Stimulated activated CD4-positive, alpha-beta T cell treated with anti-CD3 and anti-CD28 coated beads, Interleukin-2, amount 100 ng/mL, for 24 hours (primary cell): ENCODE data around the gene GPC3.

ENCODE experiments used
- DNase-seq, 2 donors: peaks; one replicate each; pipeline ENCODE4 v3.0.0-alpha.2; 2020

GPC3 gene

DNA sequence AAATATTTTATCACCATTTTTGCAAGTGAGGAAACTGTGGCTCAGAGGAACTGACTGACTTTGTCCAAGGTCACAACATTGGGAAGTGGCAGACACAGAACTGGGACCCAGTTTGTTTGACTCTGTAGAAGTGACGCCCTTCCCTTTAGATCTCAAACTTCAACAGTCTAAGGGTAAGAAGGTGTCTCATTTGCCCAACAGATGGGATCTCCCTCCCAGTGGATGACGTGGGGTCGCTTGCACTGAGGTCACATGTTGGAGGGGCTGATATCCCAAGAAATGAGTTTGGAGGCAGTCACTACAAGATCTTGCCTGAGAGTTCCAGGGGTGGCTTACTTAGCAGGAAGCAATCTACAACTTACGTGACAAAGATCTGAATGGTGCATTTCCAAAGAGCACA lies 397.6 kb downstream of the GPC3 start:
- DNase-seq, result no peak

DNA sequence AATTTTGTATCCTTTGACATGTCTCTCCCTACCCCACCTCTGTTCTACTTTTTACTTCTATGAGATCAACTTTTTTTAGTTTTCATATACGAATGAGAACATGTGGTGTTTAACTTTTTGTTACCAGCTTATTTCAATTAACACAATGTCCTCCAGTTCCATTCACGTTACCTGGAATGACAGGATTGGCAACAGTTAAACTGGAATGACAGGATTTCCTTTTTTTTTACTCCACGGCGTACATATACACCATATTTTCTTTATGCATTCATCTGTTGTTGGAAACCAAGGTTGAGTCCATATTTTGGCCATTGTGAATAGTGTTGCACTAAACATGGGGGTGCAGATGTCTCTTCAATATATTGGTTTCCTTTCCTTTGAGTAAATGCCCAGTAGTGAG lies 398.3 kb downstream of the GPC3 start:
- DNase-seq, result no peak

DNA sequence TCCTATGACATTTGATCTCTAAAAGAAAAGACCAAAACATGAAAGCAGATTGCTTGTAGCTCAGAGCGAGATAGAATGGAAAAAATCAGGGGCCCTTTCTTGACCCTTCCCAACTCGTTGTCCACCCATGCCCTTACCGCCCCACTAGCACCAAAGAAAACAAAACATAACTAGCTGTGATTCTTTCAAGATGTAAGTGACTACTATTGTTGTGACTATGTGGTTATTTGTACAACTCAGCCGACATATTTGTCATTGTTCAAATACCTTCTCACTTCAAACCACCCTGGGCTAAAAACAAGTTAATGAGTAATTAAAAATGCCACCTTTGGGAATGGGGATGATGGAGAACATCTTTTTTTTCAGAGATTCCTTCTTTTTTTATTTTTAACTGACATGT lies 399.0 kb downstream of the GPC3 start:
- DNase-seq, result no peak

DNA sequence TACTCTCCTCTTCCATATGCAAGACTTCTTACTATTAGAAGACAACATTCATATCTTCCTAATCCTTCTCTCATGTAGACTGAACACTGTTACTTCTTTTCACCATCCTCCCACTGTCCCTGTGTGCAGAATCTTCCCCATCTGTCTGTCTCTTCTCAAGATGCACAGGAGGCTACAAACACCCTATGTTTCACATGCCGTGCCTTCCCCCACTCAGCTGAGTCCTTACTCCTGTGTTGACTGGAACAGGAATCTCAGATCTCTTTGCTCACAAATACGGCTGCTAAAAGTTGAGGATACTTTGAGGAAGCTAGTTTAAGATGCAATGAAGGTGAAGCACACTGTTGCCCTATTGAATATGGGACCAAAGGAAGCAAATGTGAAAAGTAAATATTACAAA lies 401.6 kb downstream of the GPC3 start:
- DNase-seq, result no peak

DNA sequence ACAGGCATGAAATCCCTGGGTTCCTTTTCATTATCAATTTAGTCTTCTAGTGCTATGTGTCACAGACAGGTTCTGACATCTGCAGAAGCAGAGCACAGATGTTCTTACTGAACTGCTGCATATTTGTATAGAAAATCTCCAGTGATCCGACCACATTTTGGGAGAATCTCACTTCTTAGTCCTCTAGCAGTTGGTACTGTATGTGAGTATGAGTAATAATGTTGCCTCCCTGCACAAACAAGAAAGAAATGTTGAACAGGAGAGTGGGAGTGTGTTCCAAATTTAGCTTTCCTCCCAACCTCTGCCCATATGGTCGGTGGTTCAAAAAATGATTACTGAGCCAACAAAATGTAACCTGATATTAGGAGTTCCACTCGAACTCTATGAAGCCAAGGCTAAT lies 404.8 kb downstream of the GPC3 start:
- DNase-seq, result no peak

DNA sequence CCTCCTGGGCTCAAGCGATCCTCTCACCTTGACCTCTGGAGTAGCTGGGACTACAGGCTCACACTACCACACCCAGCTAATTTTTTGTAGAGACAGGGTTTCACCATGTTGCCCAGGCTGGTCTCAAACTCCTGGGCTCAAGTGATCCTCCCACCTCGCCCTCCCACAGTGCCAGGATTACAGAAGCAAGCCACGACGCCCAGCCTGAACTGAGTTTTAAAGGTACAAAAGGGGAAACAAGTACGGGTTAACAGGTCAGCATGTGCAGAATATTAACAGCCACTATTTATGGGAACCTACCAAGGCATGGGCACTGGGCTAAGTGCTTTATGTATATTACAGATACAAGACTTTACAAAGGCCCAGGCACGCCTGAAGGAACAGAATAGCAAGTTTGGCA lies 405.8 kb downstream of the GPC3 start:
- no peak for DNase-seq

DNA sequence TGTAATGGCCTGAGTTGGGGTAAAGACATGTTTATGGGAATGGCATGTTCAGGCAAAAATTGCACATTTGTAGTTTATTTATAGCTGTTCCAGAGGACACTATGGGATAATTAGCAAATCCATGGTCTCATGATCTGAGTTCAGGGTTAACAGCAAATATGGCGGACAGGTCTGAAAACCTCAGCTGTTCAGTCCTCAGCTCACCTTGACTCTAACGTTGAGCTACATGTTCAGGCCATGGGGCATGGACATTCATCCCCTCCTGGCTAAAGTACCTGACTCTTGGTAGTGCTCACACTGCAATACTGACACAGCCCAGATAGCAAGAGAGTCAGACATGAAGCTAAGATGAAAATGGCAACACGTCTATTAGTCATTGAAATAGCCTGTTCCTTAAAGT lies 408.5 kb downstream of the GPC3 start:
- no peak for DNase-seq

DNA sequence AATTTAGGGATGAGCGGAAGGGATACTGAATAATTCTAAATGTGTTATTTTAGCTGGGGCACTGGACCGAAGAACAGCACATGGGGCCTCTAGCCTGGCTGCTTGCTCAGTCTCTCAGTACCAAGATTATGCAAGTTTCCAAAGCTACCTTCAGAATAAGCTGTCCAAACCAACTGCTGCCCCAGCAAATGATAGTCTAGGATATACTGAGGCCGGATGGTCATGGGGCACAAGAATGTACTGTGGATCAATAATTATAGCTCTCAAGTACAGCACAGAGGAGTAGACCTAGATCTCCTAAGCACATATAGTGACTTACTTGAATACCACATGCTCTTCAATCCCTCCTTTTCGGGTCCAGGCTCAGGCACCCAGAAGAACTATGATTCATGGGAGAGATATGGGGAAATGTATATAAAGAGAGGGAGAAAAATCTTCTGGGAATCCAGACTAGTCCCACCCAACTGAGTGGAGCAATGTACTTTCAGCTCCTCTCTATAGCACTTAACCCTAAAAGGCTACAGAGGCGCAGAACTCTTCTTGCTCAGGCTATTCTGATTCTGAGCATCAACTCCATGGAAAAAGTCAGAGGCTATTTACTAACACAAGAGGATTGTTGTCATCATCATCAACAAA lies 409.8 kb downstream of the GPC3 start:
- DNase-seq, result no peak

DNA sequence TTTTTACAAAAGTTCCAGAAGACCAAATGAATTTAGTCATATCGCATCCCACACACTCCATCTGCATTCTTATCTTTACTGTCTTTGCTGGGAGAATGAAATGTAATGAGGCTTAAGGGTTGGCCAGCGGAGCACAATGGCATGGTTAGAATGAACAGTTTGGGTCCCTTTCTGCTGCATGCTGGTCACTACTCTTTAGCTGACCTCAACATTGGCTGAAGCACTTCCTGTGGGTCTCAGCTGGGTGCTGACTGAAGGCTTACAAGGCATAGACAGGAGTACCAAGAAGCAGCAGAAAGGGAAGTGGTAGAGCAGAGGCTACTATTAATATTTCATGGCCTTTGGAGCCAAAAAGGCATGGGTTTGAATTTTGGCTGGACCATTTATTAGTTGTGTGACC lies 410.7 kb downstream of the GPC3 start:
- DNase-seq, result no peak

DNA sequence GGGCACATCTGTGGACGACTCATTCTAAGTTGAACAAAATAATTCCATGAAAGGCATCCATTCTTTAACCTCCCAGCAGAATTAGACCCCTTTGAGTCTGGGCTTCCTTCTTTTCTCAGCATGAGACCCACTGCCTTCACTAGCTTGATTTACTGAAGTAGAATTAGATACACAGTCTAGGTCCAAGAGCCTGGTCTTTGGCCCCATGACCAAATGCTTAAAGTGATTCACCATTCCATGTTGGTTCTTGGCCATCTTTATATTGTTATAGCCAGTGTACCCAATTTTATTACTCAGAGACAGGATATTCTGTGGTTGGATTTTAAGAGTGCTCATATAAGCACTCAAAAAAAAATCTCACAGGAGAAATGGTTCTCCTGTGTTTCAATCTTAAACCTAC lies 414.8 kb downstream of the GPC3 start:
- no peak for DNase-seq

DNA sequence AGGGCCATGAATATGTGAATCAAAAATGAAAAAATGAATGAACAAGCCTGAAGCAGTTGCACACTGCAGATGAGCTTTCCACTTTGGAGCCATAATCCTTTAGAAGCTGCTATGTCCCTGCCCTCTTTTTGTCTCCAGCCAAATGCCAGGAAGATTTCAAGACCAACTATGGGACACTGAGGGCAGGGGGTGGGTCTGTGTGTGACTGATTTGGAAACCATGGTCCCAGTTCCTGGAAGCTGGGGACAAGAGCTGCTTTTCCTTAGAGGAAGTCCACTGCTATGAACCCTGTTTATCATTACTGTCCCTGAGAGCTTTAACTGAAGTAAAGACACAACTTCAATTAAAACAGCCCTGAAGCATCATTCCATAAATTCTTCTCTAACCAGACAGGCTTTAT lies 416.2 kb downstream of the GPC3 start:
- DNase-seq, result no peak

DNA sequence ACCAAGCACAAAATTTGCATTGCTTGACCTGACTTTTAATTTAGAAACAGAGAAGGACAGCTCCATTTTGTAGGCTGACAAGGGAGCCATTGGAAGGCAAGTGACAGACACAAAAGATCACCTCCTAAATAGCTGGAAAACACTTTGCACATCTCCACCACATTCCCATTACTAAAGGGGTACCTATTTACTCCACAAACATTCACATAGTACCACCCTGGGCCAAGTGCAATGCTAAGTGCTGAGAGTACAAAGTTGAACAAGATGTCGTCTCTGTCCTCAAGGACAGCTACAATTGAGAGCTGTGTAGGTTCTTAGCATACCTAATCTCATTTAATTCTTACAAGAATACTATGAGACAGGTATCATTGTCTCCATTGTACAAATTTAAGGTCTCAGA lies 417.3 kb downstream of the GPC3 start:
- no peak for DNase-seq

DNA sequence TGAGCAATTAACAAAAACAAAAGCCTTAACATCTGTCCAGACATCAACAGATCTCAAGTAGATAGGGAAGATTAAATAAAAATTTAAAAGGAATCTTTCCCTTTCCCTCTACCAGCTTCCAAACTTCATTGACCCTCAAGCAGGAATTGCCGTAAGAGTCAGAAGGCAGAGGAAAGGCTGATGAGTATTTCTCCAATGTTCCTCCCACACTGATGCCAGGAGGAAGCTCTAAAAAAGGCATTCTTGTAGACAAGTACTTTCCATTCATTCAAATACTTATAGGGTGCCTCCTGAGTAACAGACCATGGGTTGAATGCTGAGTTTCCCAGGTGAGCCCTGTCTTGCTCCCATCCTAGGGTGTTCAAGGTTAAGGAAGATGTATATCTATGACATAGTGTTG lies 418.5 kb downstream of the GPC3 start:
- no peak for DNase-seq

DNA sequence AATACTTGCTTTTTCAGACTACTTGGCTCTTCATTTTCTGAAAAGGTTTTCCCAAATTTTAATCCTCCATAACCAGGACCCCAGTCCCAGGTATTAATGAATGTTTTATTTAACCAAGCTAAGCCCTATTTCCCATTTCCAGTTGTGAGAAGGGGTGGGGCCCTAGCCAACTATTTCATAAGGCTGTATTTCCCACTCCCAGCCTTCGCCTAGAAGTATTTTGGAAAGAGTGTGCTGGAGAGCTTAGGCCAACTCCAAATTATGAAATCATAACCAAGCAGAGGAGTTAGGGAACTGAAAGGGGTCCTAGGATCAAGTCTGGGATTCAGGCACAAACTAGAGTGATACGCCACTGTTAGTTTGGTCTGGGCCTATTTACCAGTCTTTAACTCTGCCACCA lies 421.7 kb downstream of the GPC3 start:
- no peak for DNase-seq

DNA sequence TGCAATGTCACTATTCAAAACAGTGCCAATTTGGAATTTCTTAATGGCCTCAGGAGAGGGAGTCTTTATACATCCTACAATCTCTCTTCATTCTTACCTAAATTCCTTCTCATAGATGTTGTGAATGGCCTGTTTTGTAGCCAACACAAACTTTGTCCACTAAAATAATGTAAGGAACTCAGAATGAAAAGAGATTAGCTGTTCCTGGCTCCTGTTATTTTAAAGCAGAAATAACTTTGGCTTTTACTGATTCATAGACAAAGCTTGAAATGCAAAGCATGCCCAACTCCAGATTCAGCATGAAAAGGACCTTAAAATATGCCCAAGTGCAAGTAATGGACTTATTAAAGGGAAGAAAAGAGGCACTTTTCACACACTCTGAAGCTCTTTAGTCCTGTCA lies 424.1 kb downstream of the GPC3 start:
- DNase-seq, result no peak

DNA sequence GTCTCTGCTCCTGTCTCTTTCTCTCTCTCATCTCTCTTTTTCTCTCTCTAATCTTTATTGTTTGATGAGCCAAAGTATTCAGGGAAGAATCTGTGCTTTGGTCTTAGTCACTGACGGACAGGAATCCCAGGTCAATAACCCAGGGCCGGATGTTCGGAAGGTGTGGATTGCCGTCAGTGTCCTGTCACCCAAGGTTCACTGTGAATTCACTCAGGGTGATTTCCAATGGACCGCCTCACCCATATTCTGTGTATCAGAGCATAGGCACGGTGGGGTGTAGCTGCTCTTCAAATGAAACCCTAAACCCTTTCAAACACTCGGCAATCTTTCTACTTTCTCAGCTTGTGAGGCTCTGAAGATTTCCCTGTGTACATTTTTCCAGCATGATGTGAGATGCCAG lies 425.5 kb downstream of the GPC3 start:
- no peak for DNase-seq

DNA sequence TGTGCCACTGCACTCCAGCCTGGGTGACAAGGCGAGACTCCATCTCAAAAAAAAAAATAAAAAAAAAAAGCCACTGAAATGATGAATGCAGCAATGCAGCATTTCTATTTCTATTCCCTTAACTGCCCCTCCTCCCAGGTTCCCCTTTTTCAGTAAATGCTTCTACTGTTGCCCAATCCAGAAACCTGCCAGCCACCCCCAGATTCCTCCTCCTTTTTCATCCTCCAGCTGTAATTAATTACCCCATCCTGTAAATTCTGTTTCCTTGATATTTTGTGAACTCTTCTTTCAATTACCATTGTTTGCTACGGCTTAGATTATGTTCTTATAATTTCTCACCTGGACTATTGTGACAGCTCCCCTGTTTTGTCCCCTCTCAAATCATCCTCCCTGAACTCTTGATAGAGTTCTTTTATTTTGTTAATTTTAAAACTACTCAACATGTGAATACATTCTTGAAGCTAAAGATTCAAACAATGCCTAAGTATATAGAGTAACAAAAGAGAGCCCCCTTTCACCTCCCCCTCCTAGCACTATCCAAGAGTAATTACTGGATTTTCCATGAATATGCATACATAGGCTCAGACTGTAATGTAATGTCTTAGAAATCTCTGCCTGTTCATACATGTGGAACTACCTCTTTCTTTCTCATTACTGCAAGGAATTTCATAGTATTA lies 429.5 kb downstream of the GPC3 start:
- no peak for DNase-seq

DNA sequence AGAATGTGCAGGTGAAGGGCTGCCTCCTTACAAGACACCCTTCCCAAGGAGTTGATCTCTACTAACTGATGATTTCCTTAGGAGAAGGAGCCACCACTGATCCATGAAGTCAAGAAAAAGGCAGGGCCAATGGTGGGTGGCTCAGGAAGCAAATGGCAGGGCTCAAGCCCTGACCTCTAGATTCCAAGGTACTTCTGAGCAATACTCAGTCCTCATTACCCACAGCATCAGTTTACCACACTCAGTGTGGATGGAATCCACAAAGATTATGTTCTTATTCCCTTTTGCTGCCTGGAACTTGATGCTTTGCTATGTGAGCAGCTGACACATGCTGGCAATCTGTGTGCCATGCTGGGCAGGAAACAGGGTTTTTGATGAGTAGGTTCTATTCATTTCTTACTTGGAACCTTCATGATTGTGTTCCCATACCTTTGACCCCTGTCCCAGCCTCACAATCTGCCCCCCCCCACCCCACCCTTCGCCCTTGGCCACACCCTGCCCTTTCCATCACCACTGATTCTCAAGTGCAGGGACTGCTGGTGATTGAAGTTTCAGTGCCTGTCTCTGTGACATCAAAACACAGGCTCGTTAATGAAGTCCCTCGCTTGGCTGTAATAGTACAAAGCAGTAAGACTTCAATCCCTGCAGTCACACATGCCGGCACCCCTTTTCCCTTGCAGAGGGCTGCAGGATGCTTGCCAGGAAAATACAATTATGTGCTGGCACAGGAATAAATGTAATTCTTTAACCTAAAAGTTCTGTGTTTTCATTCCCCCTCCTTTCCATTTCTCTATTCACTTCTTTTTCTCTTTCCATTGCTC lies 434.5 kb downstream of the GPC3 start:
- no peak for DNase-seq

DNA sequence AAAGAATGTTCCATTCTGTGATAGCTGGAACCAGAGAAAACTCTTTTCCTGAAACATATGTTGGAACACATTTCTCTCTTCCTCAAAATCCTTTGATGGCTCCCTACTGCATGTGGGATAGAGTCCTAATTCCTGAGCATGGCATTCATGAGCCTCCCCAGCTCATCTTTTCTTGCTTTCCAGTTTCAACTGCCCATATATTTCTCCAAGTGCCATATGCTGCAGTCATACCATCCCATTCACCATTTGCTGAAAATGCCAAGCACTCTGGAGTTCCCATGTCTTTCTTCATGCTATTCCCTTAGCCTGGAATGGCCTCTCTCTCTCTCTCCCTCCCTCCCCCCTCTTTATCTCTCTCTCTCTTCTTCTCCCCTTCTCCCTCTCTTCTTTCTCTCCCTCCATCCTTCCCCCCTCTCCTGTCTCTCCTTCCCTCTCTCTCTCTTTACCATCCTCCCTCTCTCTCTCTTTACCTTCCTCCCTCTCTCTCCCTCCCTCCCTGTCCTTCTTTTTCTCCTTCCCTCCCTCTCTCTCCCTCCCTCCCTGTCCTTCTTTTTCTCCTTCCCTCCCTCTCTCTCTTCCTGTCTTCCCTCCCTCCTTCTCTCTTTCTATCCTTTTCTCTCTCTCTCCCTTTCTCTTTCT lies 436.0 kb downstream of the GPC3 start:
- no peak for DNase-seq

DNA sequence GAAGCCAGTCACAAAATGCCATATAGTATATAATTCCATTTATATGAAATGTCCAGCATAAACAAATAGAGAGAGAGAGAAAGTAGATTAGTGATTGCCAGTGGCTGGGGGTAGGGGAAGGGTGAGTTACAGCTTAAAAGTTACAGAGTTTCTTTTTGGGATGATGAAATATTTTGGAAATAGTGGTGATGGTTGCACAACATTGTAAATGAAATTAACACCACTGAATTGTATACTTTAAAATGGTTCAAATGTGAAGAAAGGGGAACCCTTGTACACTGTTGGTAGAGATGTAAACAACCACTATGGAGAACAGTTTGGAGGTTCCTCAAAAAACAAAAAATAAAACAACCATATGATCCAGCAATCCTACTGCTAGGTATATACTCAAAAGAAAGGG lies 439.0 kb downstream of the GPC3 start:
- no peak for DNase-seq

DNA sequence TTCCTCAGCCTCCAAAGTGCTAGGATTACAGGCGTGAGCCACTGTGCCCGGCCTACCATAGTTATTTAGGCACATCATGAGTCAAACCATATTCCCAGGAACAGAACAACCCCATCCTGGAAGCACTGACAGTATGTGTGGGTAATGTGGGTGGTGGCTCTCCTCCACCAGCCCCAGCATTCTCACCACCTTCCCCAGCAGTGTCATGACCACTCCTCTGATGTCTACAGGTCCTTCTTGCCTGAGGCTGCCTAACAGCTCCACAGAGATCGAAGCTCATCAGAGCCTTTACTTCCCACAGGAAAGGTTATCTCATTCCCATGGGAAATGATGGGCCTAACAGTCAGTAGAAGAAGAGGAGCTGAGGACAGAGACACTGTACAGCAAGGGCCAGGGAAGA lies 440.6 kb downstream of the GPC3 start:
- DNase-seq, result no peak

DNA sequence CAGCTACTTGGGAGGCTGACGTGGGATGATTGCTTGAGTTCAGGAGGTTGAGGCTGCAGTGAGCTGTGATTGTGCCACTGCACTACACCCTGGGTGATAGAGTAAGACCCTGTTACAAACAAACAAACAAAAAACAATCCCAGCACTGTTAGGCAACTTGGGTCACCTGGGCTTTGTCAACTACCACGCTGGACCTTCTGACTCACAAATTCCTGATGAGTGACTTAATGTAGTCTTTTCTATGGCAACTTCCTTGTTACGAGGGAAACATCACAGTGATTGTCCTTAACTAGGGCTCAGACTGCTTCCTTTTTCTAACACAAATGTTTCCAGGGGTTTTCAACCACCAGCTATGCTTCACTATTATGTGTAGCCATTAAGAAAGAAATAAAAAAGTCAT lies 441.3 kb downstream of the GPC3 start:
- no peak for DNase-seq

DNA sequence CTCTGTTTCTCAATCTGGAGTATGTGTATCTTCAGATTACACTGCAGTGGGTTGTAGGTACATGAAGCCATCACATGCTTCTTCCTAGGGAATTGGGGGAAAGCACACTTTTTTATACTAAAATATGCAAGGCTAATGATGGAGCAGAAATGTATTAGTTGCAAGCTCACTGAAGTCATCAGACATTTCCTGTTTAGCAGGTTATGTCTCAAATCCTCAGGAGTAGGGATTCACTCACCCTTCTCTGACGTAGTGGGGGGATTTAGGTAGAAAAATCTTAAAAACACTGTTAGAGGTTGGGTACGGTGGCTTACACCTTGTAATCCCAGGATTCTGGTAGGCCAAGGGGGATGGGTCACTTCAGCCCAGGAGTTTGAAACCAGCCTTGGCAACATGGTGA lies 441.7 kb downstream of the GPC3 start:
- DNase-seq, result no peak

DNA sequence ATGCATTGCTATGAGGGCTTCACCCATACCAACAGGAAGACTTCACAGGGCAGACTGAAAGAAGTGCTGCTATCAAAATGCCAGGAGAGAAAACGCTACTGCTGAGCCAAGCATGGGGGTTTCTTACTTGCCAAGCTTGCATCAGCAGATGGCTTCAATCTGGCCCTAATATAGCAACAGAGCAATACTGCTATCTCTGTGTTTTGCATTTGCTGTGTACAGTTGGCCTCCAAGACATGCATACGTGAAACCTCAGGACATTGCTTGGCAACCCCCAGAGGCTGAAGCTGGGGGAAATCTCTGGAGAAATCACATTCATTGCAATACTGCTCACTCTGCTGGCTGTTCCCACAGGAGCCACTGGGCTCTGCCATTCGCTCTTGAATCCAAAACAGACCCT lies 442.9 kb downstream of the GPC3 start:
- DNase-seq, result no peak
